Keratinocyte (primary cell): ENCODE measurements around the gene XG. TPM values are rescaled to one million over a fixed set of nuclear protein-coding genes. Genes with fewer than 3 reads are reported as not detected.
"Not testable (repeated sequence)": the region's sequence is repeated elsewhere in the genome, so short reads cannot be mapped to it uniquely, and the experiment has no call there.

Experiments used
- DNase-seq: peaks from one replicate; pipeline ENCODE4 v3.0.0-alpha.2; 2011; ENCODE audit warnings: low read depth, missing footprints, low spot score
- FAIRE-seq: peaks from 2 replicates; lab custom pipeline; 2011; peaks lifted over from hg19 to GRCh38; lab: Jason Lieb, UNC
- H2AFZ ChIP-seq: 2 replicates; pipeline ENCODE4 v1.6.0; 2012; ENCODE audit warnings: low read length, control low read depth, inconsistent platforms; ENCODE audit not compliant: control insufficient read depth
- H3K27ac ChIP-seq: 2 replicates; pipeline ENCODE4 v1.5.1; 2011; ENCODE audit warnings: low read length; ENCODE audit not compliant: control insufficient read depth, insufficient read depth
- H3K27me3 ChIP-seq: 3 replicates; pipeline ENCODE4 v1.6.0; 2011; ENCODE audit warnings: low read length; ENCODE audit not compliant: control insufficient read depth, insufficient read depth; ENCODE audit errors: extremely low read depth
- H3K36me3 ChIP-seq, 2 experiments: 2 replicates in 1 of 2; 3 replicates in 1 of 2; pipeline ENCODE4 v1.5.1; 2011; ENCODE audit warnings: low read length in 2 of 2, mild to moderate bottlenecking in 1 of 2; ENCODE audit not compliant: control insufficient read depth in 2 of 2, insufficient read depth in 2 of 2; ENCODE audit errors: extremely low read depth in 1 of 2
- H3K4me1 ChIP-seq: 3 replicates; pipeline ENCODE4 v1.5.1; 2011; ENCODE audit warnings: low read length; ENCODE audit not compliant: control insufficient read depth, insufficient read depth; ENCODE audit errors: extremely low read depth
- H3K4me2 ChIP-seq: 3 replicates; pipeline ENCODE4 v1.6.0; 2011; ENCODE audit warnings: low read depth, low read length; ENCODE audit not compliant: control insufficient read depth, insufficient read depth; ENCODE audit errors: extremely low read depth
- H3K4me3 ChIP-seq, 3 experiments: fragments of 200-600 bp in 1 of 3; sonication (generic) in 1 of 3; 2 replicates in 2 of 3; 3 replicates in 1 of 3; pipeline ENCODE4 v1.5.1; 2011 to 2016; ENCODE audit warnings: low read length in 3 of 3, mild to moderate bottlenecking in 3 of 3, control low read depth in 2 of 3, inconsistent platforms in 1 of 3, low read depth in 1 of 3, mixed read lengths in 1 of 3, mixed run types in 1 of 3, moderate library complexity in 1 of 3; ENCODE audit not compliant: control insufficient read depth in 2 of 3, insufficient read depth in 2 of 3; ENCODE audit errors: extremely low read depth in 1 of 3
- H3K79me2 ChIP-seq: 2 replicates; pipeline ENCODE4 v1.6.0; 2012; ENCODE audit warnings: low read length; ENCODE audit not compliant: control insufficient read depth, insufficient read depth
- H3K9ac ChIP-seq: 3 replicates; pipeline ENCODE4 v1.6.0; 2011; ENCODE audit warnings: low read length; ENCODE audit not compliant: control insufficient read depth, insufficient read depth; ENCODE audit errors: extremely low read depth
- H3K9me1 ChIP-seq: 3 replicates; pipeline ENCODE4 v1.6.0; 2011; ENCODE audit warnings: low read length; ENCODE audit not compliant: control insufficient read depth, insufficient read depth; ENCODE audit errors: extremely low read depth
- H3K9me3 ChIP-seq: 2 replicates; pipeline ENCODE4 v1.5.1; 2012; ENCODE audit warnings: low read depth, low read length; ENCODE audit not compliant: control insufficient read depth
- H4K20me1 ChIP-seq: 3 replicates; pipeline ENCODE4 v1.6.0; 2011; ENCODE audit warnings: low read length; ENCODE audit not compliant: control insufficient read depth, insufficient read depth; ENCODE audit errors: extremely low read depth
- CTCF ChIP-seq, 3 experiments: IDR thresholded peaks in 1 of 3; conservative IDR thresholded peaks in 1 of 3; optimal IDR thresholded peaks in 1 of 3; 2 replicates in 2 of 3; 3 replicates in 1 of 3; pipeline versions ENCODE3 to v1.5.1; 2011; ENCODE audit warnings: low read length in 3 of 3, mild to moderate bottlenecking in 3 of 3, moderate library complexity in 2 of 3, control low read depth in 1 of 3, inconsistent platforms in 1 of 3; ENCODE audit not compliant: insufficient read depth in 2 of 3; ENCODE audit errors: extremely low read depth in 1 of 3
- EZH2 ChIP-seq: IDR thresholded peaks from one replicate; pipeline ENCODE4 v1.6.1; 2012; ENCODE audit warnings: inconsistent platforms, mild to moderate bottlenecking, low read length, moderate library complexity
- dilution Hi-C: fragments of 300-500 bp; cut with MboI; formaldehyde crosslinking; loops from one replicate; pipeline ENCODE4 v1.7.0; 2020; ENCODE audit warnings: low sequenced_read_pairs; ENCODE audit not compliant: extremely low pct_ligation_motif_present
- polyA plus RNA-seq, 5 experiments: library from polyadenylated mRNA; depleted of rRNA in 3 of 5; stranded (reverse) in 3 of 5; stranded (forward) in 1 of 5; unstranded in 1 of 5; fragments of >200 nt; gene quantifications; 1 replicate in 1 of 5; 2 replicates in 3 of 5; 3 replicates in 1 of 5; pipeline versions ENCODE4 v1.2.1 to v1.2.3, GENCODE V29; 2011 to 2012; ENCODE audit warnings: missing spikeins in 2 of 5, low read depth in 1 of 5, low replicate concordance in 1 of 5

Gene XG
- polyA plus RNA-seq, 1 donor (not counting 4 experiments of a cell fraction or from before 2014, with no cell fraction given) = 70.9 TPM

GRCh38 chrX:2774057-2774456, 22.2 kb downstream of the XG start:
- TF ChIP-seq CTCF (optimal IDR thresholded peaks at IDR 0.05 in 1 of 3, IDR thresholded peaks at IDR 0.05 in 1 of 3, conservative IDR thresholded peaks at IDR 0.05 in 1 of 3; ENCODE audit: extremely low read depth in 1 of 3, insufficient read depth in 2 of 3, low read length in 3 of 3) (no peak), EZH2 (no peak)
- Histone ChIP-seq H3K4me2 (no peak overlapping the region), H3K9ac (no peak overlapping the region), H2AFZ (no peak overlapping the region), H3K27me3 (no peaks in the 10 kb centered on the region), H3K79me2 (peaks cover 5% of the 10 kb centered on the region), H3K4me1 (no peaks in the 10 kb centered on the region), H3K27ac (no peak overlapping the region), H3K4me3 (no peak overlapping the region), H3K9me3 (no peaks in the 10 kb centered on the region), H3K9me1 (no peaks in the 10 kb centered on the region), H4K20me1 (no peaks in the 10 kb centered on the region), H3K36me3 (peaks cover 5 to 10% of the 10 kb centered on the region in 2 experiments)
- dilution Hi-C loops = no loop called here
- DNase-seq = no peak
- FAIRE-seq = no peak

- no peak for FAIRE-seq
Observed at GRCh38 chrX:2774776-2775175, 22.9 kb downstream of the XG start.

DNA sequence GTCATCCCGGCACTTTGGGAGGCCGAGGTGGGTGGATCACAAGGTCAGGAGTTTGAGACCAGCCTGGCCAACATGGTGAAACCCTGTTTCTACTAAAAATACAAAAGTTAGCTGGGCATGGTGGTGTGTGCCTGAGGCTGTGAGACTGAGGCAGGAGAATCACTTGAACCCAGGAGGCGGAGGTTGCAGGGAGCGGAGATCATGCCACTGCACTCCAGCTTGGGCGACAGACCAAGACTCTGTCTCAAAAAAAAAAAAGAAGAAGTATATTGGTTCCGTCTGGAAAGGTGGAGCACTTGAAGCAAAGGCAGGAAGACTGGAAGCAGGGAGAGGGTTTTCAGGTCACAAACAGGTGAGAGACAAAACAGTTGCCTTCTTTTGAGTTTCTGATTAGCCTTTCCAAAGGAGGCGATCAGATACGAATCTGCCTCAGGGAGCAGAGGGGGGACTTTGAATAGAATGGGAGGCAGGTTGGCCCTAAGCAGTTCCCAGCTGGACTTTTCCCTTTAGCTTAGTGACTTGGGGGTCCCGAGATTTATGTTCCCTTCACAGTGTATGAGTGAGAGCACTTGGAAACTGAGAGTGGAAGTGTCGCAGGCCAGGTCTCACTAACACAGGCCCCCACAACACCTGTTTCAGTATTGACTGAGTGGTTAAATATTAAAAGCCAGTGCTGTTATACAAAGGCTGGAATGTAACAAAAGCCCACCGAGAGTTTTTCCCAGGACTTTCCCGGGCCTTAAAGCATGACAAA, 28.8 kb downstream of the XG start:
- H3K9ac ChIP-seq, H3K9me3 ChIP-seq, H3K9me1 ChIP-seq, H3K27ac ChIP-seq, H3K27me3 ChIP-seq, dilution Hi-C loops, DNase-seq, FAIRE-seq, H3K79me2 ChIP-seq, H3K4me3 ChIP-seq, H2AFZ ChIP-seq, H3K36me3 ChIP-seq, H4K20me1 ChIP-seq, H3K4me2 ChIP-seq: not testable (repeated sequence)
- peaks cover 13% of the 10 kb centered on the region for H3K4me1 ChIP-seq

More at GRCh38 chrX:2774776-2775175, 22.9 kb downstream of the XG start:
- Histone ChIP-seq H4K20me1 (no peaks in the 10 kb centered on the region), H3K27ac (no peak overlapping the region), H3K4me2 (no peak overlapping the region), H3K36me3 (peaks cover 5 to 10% of the 10 kb centered on the region in 2 experiments), H3K4me3 (no peak overlapping the region), H3K27me3 (no peaks in the 10 kb centered on the region), H3K9me3 (no peaks in the 10 kb centered on the region), H2AFZ (no peak overlapping the region), H3K9me1 (no peaks in the 10 kb centered on the region), H3K79me2 (no peaks in the 10 kb centered on the region), H3K9ac (no peak overlapping the region), H3K4me1 (no peaks in the 10 kb centered on the region)
- no peak for DNase-seq
- dilution Hi-C loops = no loop called here
- TF ChIP-seq EZH2 (no peak), CTCF (optimal IDR thresholded peaks at IDR 0.05 in 1 of 3, IDR thresholded peaks at IDR 0.05 in 1 of 3, conservative IDR thresholded peaks at IDR 0.05 in 1 of 3; ENCODE audit: extremely low read depth in 1 of 3, insufficient read depth in 2 of 3, low read length in 3 of 3) (no peak)
